Activated CD4-positive, CD25-positive, alpha-beta regulatory T cell treated with anti-CD3 and anti-CD28 coated beads, Interleukin-2, amount 50 U/mL, for 72 hours (primary cell): ENCODE measurements around the gene ADGRD1.

ENCODE experiments used
- DNase-seq: peaks from one replicate; pipeline ENCODE4 v3.0.0; 2021

ADGRD1 gene

DNA sequence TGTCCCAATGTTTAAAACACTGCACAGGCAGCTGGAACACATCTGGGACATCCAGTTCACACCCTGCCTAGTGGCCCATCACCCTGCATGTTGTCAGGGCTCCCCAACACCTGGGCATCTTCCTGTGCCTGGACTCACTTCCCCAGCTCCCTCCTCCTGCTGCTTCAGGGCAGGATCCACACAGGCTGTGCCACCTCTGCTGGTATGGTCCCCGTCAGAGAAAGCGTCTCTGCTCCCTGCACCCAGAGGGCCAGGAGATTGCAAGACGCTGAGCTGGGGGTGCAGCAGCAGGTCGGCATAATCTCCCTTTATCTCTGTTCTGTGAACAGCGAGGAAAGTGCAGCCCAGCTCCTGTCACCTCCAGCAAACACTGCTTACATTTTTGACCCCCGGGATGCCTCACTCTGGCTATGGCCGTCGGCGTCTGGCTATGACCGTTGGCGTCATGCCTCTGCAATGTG lies 124.3 kb downstream of the ADGRD1 start:
- DNase-seq = no peak

DNA sequence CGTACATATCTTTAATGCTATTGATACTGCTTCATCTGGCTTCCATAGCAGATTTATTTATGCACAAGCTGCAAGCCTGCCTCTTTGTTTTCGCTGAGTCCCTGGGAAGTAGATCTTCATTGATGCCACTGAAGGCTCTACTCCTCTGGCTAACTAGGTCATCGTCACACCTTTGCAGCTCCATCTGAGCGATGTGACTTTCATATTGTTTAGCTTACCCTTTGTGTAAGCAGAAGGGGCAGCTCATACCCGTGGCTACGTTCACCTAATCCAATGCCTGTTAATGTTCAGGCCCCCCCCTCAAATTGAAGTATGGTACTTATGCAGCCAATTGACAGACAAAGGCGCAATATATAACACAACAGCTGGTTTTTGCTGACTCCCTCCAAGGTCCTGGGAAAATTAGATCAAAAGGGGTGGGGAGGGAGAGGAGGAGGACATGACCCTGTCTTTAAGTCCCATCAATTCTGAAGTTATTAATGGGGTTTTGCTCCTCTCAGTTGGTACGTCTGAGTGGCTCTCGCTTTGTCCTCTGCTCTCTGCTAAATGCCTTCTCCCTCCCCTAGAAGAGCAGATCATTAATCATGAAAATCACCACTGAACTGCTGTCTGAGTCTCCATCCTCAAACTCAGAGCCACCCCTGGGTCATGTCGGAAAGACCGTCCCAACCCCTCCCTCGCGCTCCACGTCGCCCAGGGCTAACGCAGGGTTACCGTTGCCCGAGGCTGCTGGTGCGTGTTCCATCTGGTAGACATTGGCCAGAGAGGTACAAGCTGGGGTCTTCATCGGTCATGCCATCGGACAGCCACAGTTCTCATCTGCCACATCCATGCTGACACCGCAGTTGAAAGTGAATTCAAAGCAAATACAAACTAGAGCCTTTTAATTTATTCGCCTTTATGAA lies 128.8 kb downstream of the ADGRD1 start:
- DNase-seq = no peak

DNA sequence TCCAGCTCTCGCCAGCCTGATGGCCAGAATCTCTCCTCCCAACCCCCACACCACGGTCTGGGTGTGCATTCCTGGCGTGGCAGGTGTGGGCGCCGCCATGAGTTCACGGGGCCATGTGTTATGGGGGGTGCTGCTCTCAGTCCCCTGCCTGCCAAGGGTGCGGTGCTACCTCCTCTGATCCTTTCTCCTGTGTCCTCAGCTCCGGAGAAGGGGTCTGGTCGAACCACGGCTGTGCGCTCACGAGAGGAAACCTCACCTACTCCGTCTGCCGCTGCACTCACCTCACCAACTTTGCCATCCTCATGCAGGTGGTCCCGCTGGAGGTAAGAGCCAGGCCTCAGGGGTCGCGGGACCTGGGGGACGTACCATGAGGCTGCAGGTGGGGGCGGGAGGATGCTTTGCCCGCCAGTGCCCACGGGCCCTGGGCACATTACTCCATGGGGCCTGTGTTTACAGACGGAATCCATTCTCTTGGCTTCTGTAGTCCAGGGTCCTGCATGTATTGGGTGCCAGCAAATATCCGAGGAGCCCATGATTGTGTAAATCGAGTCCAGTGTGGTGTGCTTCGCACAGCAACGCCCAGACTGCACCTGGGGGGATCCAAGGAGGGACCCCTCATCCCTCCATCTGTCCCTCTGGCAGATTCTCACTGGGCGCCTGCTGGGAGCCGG lies 130.8 kb downstream of the ADGRD1 start:
- DNase-seq = no peak

DNA sequence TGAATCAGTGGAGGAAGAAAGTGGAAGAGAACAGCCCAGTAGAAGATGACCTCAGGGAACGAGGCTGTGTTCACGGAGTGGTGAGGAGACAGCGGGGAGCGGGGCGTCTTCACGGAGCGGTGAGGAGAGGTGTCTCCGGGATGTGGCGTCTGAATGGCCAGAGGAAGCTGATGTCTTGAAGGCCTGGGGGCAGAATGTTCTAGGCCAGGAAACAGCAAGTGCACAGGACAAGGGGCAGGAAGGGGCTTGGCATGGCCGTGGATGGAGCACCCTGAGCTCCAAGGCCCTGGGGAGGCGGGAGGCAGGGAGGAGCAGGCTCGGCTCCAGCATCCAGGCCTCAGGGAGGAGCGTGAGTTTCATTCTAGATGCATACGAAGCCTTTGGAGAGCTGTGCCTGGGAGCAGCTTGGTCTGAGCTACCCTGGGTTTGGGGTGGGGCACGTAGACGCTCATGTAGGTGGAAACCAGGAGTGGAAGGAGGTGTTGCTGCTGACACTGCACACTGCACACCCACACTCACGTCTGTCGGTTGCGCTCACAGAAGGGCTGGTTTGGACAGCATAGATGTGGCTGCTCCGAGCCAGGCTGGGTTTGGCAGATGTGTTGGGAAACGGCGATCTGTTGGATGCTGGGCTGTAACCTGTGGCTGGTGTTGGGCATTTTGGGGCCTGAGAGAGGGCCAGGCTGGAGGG lies 131.6 kb downstream of the ADGRD1 start:
- no peak for DNase-seq

GRCh38 chr12:131085816-131086591 lies 132.3 kb downstream of the ADGRD1 start:
- DNase-seq = no peak

DNA sequence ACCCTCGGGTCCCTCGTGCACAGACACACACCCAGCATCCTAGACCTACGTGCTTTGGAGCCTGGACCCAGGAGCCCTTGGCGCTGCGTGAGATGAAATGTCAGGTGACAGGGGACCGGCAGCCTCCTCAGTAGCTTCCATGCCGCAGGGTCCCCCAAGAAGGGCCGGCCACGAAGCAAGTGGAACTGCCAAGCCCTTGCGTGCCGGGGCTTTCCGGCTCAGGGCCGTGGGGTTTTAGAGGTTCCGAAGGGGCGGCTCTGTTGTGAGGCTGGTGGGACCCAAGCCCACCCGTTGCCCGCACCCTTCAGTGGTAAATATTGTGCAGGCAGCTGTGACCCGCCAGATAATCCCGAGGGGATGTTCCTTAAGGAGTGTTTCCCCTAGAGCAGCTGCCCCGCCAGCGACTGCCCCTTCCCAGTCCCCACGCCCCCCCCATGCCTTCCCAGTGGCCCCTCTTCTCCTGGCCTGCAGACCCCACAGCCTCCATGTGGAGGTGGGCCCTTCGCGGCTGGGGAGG lies 133.7 kb downstream of the ADGRD1 start:
- DNase-seq = no peak

GRCh38 chr12:131087991-131088700 lies 134.4 kb downstream of the ADGRD1 start:
- no peak for DNase-seq

- DNase-seq = no peak
Measured at GRCh38 chr12:131088701-131089530, 135.2 kb downstream of the ADGRD1 start.

DNA sequence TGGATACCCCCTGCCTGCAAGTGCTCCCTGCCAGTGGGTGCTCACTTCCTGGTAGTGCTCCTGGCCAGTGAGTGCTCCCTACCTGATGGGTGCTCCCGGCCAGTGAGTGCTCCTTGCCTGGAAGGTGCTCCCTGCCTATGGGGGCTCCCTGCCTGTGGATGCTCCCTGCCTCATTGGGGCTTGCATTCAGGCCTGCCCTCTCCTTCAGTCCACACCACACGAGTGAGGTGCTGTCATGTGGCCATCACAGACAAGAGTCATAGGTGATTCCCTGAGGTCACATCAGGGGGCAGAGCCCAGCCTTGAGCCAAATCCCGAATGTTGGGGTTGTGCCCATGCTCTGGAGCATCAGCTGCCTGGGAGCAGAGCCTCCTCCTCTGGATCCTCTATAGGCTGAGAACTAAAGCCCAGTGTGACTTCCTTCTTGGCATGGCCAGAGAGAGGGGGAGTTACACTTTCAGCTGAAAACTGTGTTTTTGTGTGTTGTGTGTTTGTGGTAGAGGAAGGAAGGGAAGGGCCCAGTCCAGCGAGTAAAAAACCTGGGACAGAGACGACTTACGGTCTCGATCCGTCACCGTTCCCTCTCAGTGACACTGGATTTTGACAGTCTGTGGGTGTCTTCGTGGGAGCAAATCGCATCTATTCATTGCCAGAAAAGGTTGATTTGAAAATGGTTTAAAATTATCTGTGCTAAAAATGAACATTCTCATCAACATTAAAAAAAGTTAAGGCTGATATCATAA lies 136.0 kb downstream of the ADGRD1 start:
- DNase-seq = no peak

- DNase-seq = no peak
Measured at GRCh38 chr12:131090274-131091210, 136.8 kb downstream of the ADGRD1 start.

- DNase-seq = no peak
Measured at GRCh38 chr12:131091413-131091975, 137.8 kb downstream of the ADGRD1 start.

GRCh38 chr12:131091976-131092691 lies 138.4 kb downstream of the ADGRD1 start:
- no peak for DNase-seq

DNA sequence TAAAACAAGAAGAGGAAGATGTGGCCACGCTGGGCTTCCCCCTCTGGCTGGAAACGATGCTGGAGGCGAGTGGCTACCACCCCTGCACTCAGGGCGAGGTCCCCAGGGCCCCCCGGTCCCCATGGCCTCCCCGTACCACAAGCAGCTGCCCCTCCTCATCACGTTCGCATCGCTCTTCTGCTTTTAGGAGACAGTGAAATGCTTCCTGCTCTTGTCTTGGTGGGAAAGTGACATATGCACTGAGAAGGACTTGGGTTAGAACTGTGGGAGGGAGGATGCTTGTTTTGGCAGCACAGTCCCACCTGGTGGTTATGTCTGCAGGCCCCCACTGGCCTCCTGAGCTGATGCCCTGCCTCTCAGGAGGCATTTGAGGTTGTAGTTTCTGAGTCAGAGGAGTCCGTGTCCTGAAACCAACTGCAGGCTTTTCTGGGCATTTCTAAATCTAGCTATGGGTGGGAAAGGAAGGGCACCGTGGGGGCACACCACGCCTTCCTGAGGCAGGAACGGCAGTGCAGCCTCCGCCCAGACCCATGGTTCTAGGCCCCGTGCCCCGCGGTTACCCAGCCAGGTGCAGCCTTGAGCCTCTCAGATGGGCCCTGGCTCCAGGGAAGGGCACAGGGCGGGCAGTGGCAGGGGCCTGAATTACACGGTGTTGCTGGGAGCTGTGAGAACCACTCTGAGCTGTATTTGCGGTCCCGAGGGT lies 139.3 kb downstream of the ADGRD1 start:
- no peak for DNase-seq

- no peak for DNase-seq
Measured at GRCh38 chr12:131093604-131093955, 139.9 kb downstream of the ADGRD1 start.

GRCh38 chr12:131093971-131094830 lies 140.5 kb downstream of the ADGRD1 start:
- no peak for DNase-seq
